ENCODE results near the gene CCIN.
"Not testable (repeated sequence)": the region's sequence is repeated elsewhere in the genome, so short reads cannot be mapped to it uniquely, and the experiment has no call there.

CCIN gene

GRCh38 chr9:36159509-36159908 lies 9.7 kb upstream of the CCIN start:
- H3K4ac ChIP-seq (ENCODE audit: low read depth in 1 of 2, low read length in 2 of 2): not testable (repeated sequence)
- 100% methylated on average over 4 of the region's 4 CpGs for WGBS

DNA sequence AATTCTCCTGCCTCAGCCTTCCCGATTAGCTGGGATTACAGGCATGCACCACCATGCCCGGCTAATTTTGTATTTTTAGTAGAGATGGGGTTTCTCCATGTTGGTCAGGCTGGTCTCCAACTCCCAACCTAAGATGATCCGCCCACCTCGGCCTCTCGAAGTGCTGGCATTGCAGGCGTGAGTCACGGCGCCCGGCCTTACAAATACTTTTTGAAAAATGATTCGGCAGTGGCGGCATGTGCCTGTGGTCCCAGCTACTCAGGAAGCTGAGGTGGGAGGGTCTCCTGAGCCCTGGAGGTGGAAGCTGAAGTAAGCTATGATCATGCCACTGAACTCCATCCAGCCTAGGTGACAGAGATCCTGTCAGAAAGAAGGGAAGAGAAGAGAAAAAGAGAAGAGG lies 9.1 kb upstream of the CCIN start:
- not testable (repeated sequence) for H3K14ac ChIP-seq (ENCODE audit: low read length in 2 of 2); DNase-seq; H3K4me2 ChIP-seq (ENCODE audit: low read length, poor library complexity, severe bottlenecking); H2BK120ac ChIP-seq (ENCODE audit: low read depth, low read length); H2BK12ac ChIP-seq (ENCODE audit: low read length in 2 of 2); H2AFZ ChIP-seq (ENCODE audit: low read depth, low read length); H3K79me1 ChIP-seq (replicated peaks; ENCODE audit: low read length, poor library complexity, severe bottlenecking); H4K8ac ChIP-seq (ENCODE audit: low read length); H3K27me3 ChIP-seq (ENCODE audit: control insufficient read depth in 1 of 2, insufficient read depth in 1 of 2, low read length in 2 of 2); H3K4ac ChIP-seq (ENCODE audit: low read depth in 1 of 2, low read length in 2 of 2); H2BK5ac ChIP-seq (ENCODE audit: low read depth, low read length, poor library complexity, severe bottlenecking); H3K4me3 ChIP-seq (ENCODE audit: insufficient read depth in 1 of 2, low read depth in 1 of 2, low read length in 2 of 2); H3K27ac ChIP-seq (ENCODE audit: low read length, poor library complexity, severe bottlenecking); H3K9ac ChIP-seq (ENCODE audit: low read length); H3K23ac ChIP-seq (ENCODE audit: low read length in 2 of 2); H2AK5ac ChIP-seq (ENCODE audit: low read length, severe bottlenecking); H2BK15ac ChIP-seq (ENCODE audit: low read depth, poor library complexity, severe bottlenecking); H3K9me3 ChIP-seq (ENCODE audit: control insufficient read depth, low read length); H3K18ac ChIP-seq (ENCODE audit: low read depth in 1 of 2, low read length in 2 of 2); H4K91ac ChIP-seq (ENCODE audit: low read length); H3K36me3 ChIP-seq (ENCODE audit: control insufficient read depth in 1 of 2, insufficient read depth in 2 of 2, low read depth in 1 of 2, low read length in 2 of 2)
- H3K4me1 ChIP-seq (ENCODE audit: control insufficient read depth, insufficient read depth, low read depth, low read length): peaks cover 25% of the 10 kb centered on the region
- WGBS: 79% methylated on average over 11 of the region's 11 CpGs

More at GRCh38 chr9:36159509-36159908, 9.7 kb upstream of the CCIN start:
- H4K8ac ChIP-seq (ENCODE audit: low read length); H2AFZ ChIP-seq (ENCODE audit: low read depth, low read length); H2BK120ac ChIP-seq (ENCODE audit: low read depth, low read length); H3K18ac ChIP-seq (ENCODE audit: low read depth in 1 of 2, low read length in 2 of 2); H2BK5ac ChIP-seq (ENCODE audit: low read depth, low read length, poor library complexity, severe bottlenecking); H3K23ac ChIP-seq (ENCODE audit: low read length in 2 of 2); H3K27me3 ChIP-seq (ENCODE audit: control insufficient read depth in 1 of 2, insufficient read depth in 1 of 2, low read length in 2 of 2); H3K9me3 ChIP-seq (ENCODE audit: control insufficient read depth, low read length); DNase-seq; H3K27ac ChIP-seq (ENCODE audit: low read length, poor library complexity, severe bottlenecking); H3K4me2 ChIP-seq (ENCODE audit: low read length, poor library complexity, severe bottlenecking); H3K36me3 ChIP-seq (ENCODE audit: control insufficient read depth in 1 of 2, insufficient read depth in 2 of 2, low read depth in 1 of 2, low read length in 2 of 2); H3K79me1 ChIP-seq (replicated peaks; ENCODE audit: low read length, poor library complexity, severe bottlenecking); H4K91ac ChIP-seq (ENCODE audit: low read length); H2BK12ac ChIP-seq (ENCODE audit: low read length in 2 of 2); H3K14ac ChIP-seq (ENCODE audit: low read length in 2 of 2); H3K4me3 ChIP-seq (ENCODE audit: insufficient read depth in 1 of 2, low read depth in 1 of 2, low read length in 2 of 2); H2AK5ac ChIP-seq (ENCODE audit: low read length, severe bottlenecking); H2BK15ac ChIP-seq (ENCODE audit: low read depth, poor library complexity, severe bottlenecking): not testable (repeated sequence)
- peaks cover 24% of the 10 kb centered on the region for H3K4me1 ChIP-seq (ENCODE audit: control insufficient read depth, insufficient read depth, low read depth, low read length)
- H3K9ac ChIP-seq (ENCODE audit: low read length): peak overlapping the region; percentile 65

DNA sequence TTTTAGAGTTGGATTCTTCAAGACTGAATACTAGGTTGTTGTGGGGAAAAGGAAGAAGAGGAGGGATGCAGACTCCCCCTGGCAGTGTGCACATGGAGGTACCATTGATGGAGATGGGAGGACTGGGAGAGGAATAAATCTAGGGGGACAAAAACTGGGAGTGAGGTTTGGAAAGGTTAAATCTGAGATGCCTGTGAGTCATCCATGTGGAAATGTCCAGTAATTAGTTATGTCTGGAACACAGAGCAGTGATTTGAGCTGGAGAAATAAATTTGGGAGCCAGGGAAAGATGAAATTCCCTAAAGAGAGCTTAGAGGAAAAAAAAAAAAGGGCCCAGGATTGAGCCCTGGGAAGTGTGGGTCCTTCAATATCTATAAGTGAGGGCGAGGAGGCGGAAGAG lies 8.0 kb upstream of the CCIN start:
- Histone ChIP-seq H2BK120ac (ENCODE audit: low read depth, low read length) (no peak overlapping the region), H3K9ac (ENCODE audit: low read length) (peak overlapping the region; percentile 38), H3K18ac (ENCODE audit: low read depth in 1 of 2, low read length in 2 of 2) (no peak overlapping the region), H3K4ac (ENCODE audit: low read depth in 1 of 2, low read length in 2 of 2) (peak overlapping the region in 1 of 2 experiments; percentile 55), H4K8ac (ENCODE audit: low read length) (no peak overlapping the region), H3K23ac (ENCODE audit: low read length in 2 of 2) (no peak overlapping the region), H2AFZ (ENCODE audit: low read depth, low read length) (no peak overlapping the region), H3K27ac (ENCODE audit: low read length, poor library complexity, severe bottlenecking) (peak overlapping the region; percentile 54), H3K9me3 (ENCODE audit: control insufficient read depth, low read length) (peaks cover 3% of the 10 kb centered on the region), H3K27me3 (ENCODE audit: control insufficient read depth in 1 of 2, insufficient read depth in 1 of 2, low read length in 2 of 2) (no peaks in the 10 kb centered on the region), H2AK5ac (ENCODE audit: low read length, severe bottlenecking) (peak overlapping the region; percentile 100), H3K36me3 (ENCODE audit: control insufficient read depth in 1 of 2, insufficient read depth in 2 of 2, low read depth in 1 of 2, low read length in 2 of 2) (peaks cover 3 to 9% of the 10 kb centered on the region in 2 experiments), H4K91ac (ENCODE audit: low read length) (no peak overlapping the region), H3K79me1 (replicated peaks; ENCODE audit: low read length, poor library complexity, severe bottlenecking) (no peaks in the 10 kb centered on the region), H2BK5ac (ENCODE audit: low read depth, low read length, poor library complexity, severe bottlenecking) (no peak overlapping the region), H2BK12ac (ENCODE audit: low read length in 2 of 2) (no peak overlapping the region), H3K14ac (ENCODE audit: low read length in 2 of 2) (no peak overlapping the region), H3K4me2 (ENCODE audit: low read length, poor library complexity, severe bottlenecking) (no peak overlapping the region), H2BK15ac (ENCODE audit: low read depth, poor library complexity, severe bottlenecking) (no peak overlapping the region), H3K4me3 (ENCODE audit: insufficient read depth in 1 of 2, low read depth in 1 of 2, low read length in 2 of 2) (peak overlapping the region in 1 of 2 experiments; percentile 42), H3K4me1 (ENCODE audit: control insufficient read depth, insufficient read depth, low read depth, low read length) (peaks cover 29% of the 10 kb centered on the region)
- DNase-seq: peak; percentile 42
- WGBS: 88% methylated on average over 2 of the region's 2 CpGs

- Histone ChIP-seq H2BK15ac (ENCODE audit: low read depth, poor library complexity, severe bottlenecking) (peak overlapping the region; percentile 29), H3K4me3 (ENCODE audit: insufficient read depth in 1 of 2, low read depth in 1 of 2, low read length in 2 of 2) (no peak overlapping the region), H4K91ac (ENCODE audit: low read length) (peak overlapping the region; percentile 96), H3K36me3 (ENCODE audit: control insufficient read depth in 1 of 2, insufficient read depth in 2 of 2, low read depth in 1 of 2, low read length in 2 of 2) (peaks cover 0 to 3% of the 10 kb centered on the region in 2 experiments), H3K9me3 (ENCODE audit: control insufficient read depth, low read length) (no peaks in the 10 kb centered on the region), H3K18ac (ENCODE audit: low read depth in 1 of 2, low read length in 2 of 2) (peak overlapping the region; percentile 86 to 87), H3K23ac (ENCODE audit: low read length in 2 of 2) (no peak overlapping the region), H3K9ac (ENCODE audit: low read length) (peak overlapping the region; percentile 85), H3K14ac (ENCODE audit: low read length in 2 of 2) (peak overlapping the region in 1 of 2 experiments; percentile 58), H4K8ac (ENCODE audit: low read length) (peak overlapping the region; percentile 45), H2BK12ac (ENCODE audit: low read length in 2 of 2) (peak overlapping the region; percentile 7 to 96), H2BK5ac (ENCODE audit: low read depth, low read length, poor library complexity, severe bottlenecking) (peak overlapping the region; percentile 74), H2AFZ (ENCODE audit: low read depth, low read length) (no peak overlapping the region), H3K4me1 (ENCODE audit: control insufficient read depth, insufficient read depth, low read depth, low read length) (peaks cover 32% of the 10 kb centered on the region), H3K27ac (ENCODE audit: low read length, poor library complexity, severe bottlenecking) (peak overlapping the region; percentile 99), H3K4ac (ENCODE audit: low read depth in 1 of 2, low read length in 2 of 2) (peak overlapping the region; percentile 83 to 84), H2AK5ac (ENCODE audit: low read length, severe bottlenecking) (peak overlapping the region; percentile 55), H3K27me3 (ENCODE audit: control insufficient read depth in 1 of 2, insufficient read depth in 1 of 2, low read length in 2 of 2) (no peaks in the 10 kb centered on the region), H3K79me1 (replicated peaks; ENCODE audit: low read length, poor library complexity, severe bottlenecking) (no peaks in the 10 kb centered on the region), H3K4me2 (ENCODE audit: low read length, poor library complexity, severe bottlenecking) (no peak overlapping the region), H2BK120ac (ENCODE audit: low read depth, low read length) (peak overlapping the region; percentile 54)
- no peak for DNase-seq
- 94% methylated on average over 16 of the region's 17 CpGs for WGBS
Observed at GRCh38 chr9:36162211-36162738, 6.9 kb upstream of the CCIN start.
